Transverse colon (tissue), 4 donors: ENCODE data around the gene LGR5. TPM values are rescaled to one million over a fixed set of nuclear protein-coding genes. Genes with fewer than 3 reads are reported as not detected.

Source experiments
- DNase-seq: peaks from one replicate; pipeline ENCODE4 v3.0.0-alpha.2; 2019
- H3K27ac ChIP-seq, 4 donors: fragments of 200-600 bp; sonication (generic); 2 replicates each; pipeline ENCODE4 v1.5.1; 2016 to 2018; ENCODE audit warnings: inconsistent platforms in 4 of 4
- H3K27me3 ChIP-seq: fragments of 200-600 bp; sonication (generic); 2 replicates; pipeline ENCODE4 v1.5.1; 2017; ENCODE audit warnings: inconsistent platforms
- H3K36me3 ChIP-seq, 4 donors: fragments of 200-600 bp; sonication (generic); 2 replicates each; pipeline ENCODE4 v1.5.1; 2017 to 2019; ENCODE audit warnings: inconsistent platforms in 4 of 4
- H3K4me1 ChIP-seq, 4 donors: fragments of 200-600 bp; sonication (generic); 2 replicates each; pipeline ENCODE4 v1.5.1; 2017 to 2020; ENCODE audit warnings: inconsistent platforms in 4 of 4
- H3K4me3 ChIP-seq, 4 donors: fragments of 200-600 bp; sonication (generic); 1 replicate in 1 of 4; 2 replicates in 3 of 4; pipeline versions ENCODE4 v1.5.1 to v1.6.1; 2017 to 2019; ENCODE audit warnings: inconsistent platforms in 4 of 4
- H3K9me3 ChIP-seq, 2 donors: fragments of 200-600 bp; sonication (generic); 2 replicates each; pipeline ENCODE4 v1.5.1; 2017 to 2019; ENCODE audit warnings: inconsistent platforms in 2 of 2
- CTCF ChIP-seq, 5 experiments: fragments of 200-600 bp in 3 of 5; fragments of 450-650 bp in 2 of 5; sonication (generic) in 3 of 5; IDR thresholded peaks; 1 replicate in 2 of 5; 2 replicates in 3 of 5; pipeline ENCODE4 v1.5.1; 2016 to 2017; ENCODE audit warnings: antibody characterized with exemption in 5 of 5, inconsistent platforms in 3 of 5, mild to moderate bottlenecking in 2 of 5, moderate library complexity in 1 of 5
- EP300 ChIP-seq: sonication (generic); formaldehyde crosslinking; IDR thresholded peaks from one replicate; pipeline ENCODE4 v1.6.1; 2017; ENCODE audit warnings: antibody characterized with exemption, low read depth
- POLR2A ChIP-seq: fragments of 450-650 bp; IDR thresholded peaks from one replicate; pipeline ENCODE4 v1.6.1; 2016; ENCODE audit warnings: antibody characterized with exemption, mild to moderate bottlenecking, moderate library complexity
- POLR2AphosphoS5 ChIP-seq, 3 donors: sonication (generic); formaldehyde crosslinking; IDR thresholded peaks; one replicate each; pipeline ENCODE4 v1.6.1; 2016; ENCODE audit warnings: antibody characterized with exemption in 3 of 3
- WGBS, 2 donors: methylation state at CpG; one replicate each; pipeline ENCODE4 v1.1.5; 2018; ENCODE audit warnings: low coverage in 1 of 2; 5-methylcytosine and 5-hydroxymethylcytosine counted together
- in situ Hi-C, 4 donors: fragments of 200-750 bp; cut with MboI; loops; one replicate each; pipeline versions ENCODE4 v1.15.0 to v1.15.1; 2017; ENCODE audit warnings: low sequenced_read_pairs in 3 of 4, low pct_ligation_motif_present in 1 of 4, low pct_unique_long_range_greater_than_20kb in 1 of 4
- intact Hi-C: fragments of 100-400 bp; cut with DNase I; formaldehyde crosslinking; loops from one replicate; pipeline ENCODE4 v1.15.1; 2023; ENCODE audit warnings: low total_unique reads
- total RNA-seq, 4 donors: library from RNA; depleted of rRNA; stranded (reverse); fragments of >200 nt; gene quantifications; one replicate each; pipeline ENCODE4 v1.1.0, GENCODE V29; 2016

The LGR5 gene
- total RNA-seq, 4 donors from 2014 or later: 0.37 to 4.8 (median 1.0) TPM

GRCh38 chr12:71601546-71601945 lies 161.9 kb downstream of the LGR5 start:
- Histone ChIP-seq H3K36me3 (peaks cover 0 to 5% (median under 1%) of the 10 kb centered on the region in 4 donors), H3K4me3 (no peak overlapping the region), H3K27me3 (no peaks in the 10 kb centered on the region), H3K4me1 (no peaks in the 10 kb centered on the region), H3K27ac (no peak overlapping the region), H3K9me3 (no peaks in the 10 kb centered on the region)
- DNase-seq: no peak
- intact Hi-C loops: no loop called here
- TF ChIP-seq EP300: no peak
- no peak for TF ChIP-seq POLR2AphosphoS5 (IDR thresholded peaks at IDR 0.05)
- no peak for TF ChIP-seq POLR2A
- no peak for TF ChIP-seq CTCF (IDR thresholded peaks at IDR 0.05)
- in situ Hi-C loops: no loop called here

- Histone ChIP-seq H3K27me3 (no peaks in the 10 kb centered on the region), H3K4me1 (no peaks in the 10 kb centered on the region), H3K4me3 (no peak overlapping the region), H3K36me3 (peaks cover 0 to 13% (median 4%) of the 10 kb centered on the region in 4 donors), H3K27ac (no peak overlapping the region), H3K9me3 (no peaks in the 10 kb centered on the region)
- intact Hi-C loops: no loop called here
- in situ Hi-C loops: no loop called here
- WGBS, 2 donors: 83 to 87% methylated on average over 5 to 10 of the region's 10 CpGs
- no peak for DNase-seq
- no peak for TF ChIP-seq POLR2AphosphoS5 (IDR thresholded peaks at IDR 0.05)
Measured at GRCh38 chr12:71602761-71603577, 163.4 kb downstream of the LGR5 start.

- DNase-seq: no peak
- H3K4me3 ChIP-seq: no peak overlapping the region
- no peak overlapping the region for H3K27ac ChIP-seq
- no peaks in the 10 kb centered on the region for H3K9me3 ChIP-seq
- H3K36me3 ChIP-seq: peaks cover 0 to 29% (median 10%) of the 10 kb centered on the region in 4 donors
- no peaks in the 10 kb centered on the region for H3K27me3 ChIP-seq
- H3K4me1 ChIP-seq: no peaks in the 10 kb centered on the region
- no peak for TF ChIP-seq POLR2A
- TF ChIP-seq CTCF (IDR thresholded peaks at IDR 0.05): no peak
- TF ChIP-seq EP300: no peak
- TF ChIP-seq POLR2AphosphoS5 (IDR thresholded peaks at IDR 0.05): no peak
- 81 to 85% methylated on average over 3 of the region's 3 CpGs for WGBS, 2 donors
- in situ Hi-C loops (no loop called here), intact Hi-C loops (no loop called here)
Measured at GRCh38 chr12:71605039-71605438, 165.4 kb downstream of the LGR5 start.

- in situ Hi-C loops: no loop called here
- 50 to 55% methylated on average over 4 of the region's 4 CpGs for WGBS, 2 donors
- H3K36me3 ChIP-seq: peaks cover 0 to 54% (median 23%) of the 10 kb centered on the region in 4 donors
Measured at GRCh38 chr12:71607494-71608330, 168.1 kb downstream of the LGR5 start.

More at GRCh38 chr12:71607494-71608330, 168.1 kb downstream of the LGR5 start:
- no peak for DNase-seq
- TF ChIP-seq POLR2AphosphoS5 (IDR thresholded peaks at IDR 0.05) (no peak), EP300 (no peak), POLR2A (no peak), CTCF (IDR thresholded peaks at IDR 0.05) (no peak)
- H3K27me3 ChIP-seq: no peaks in the 10 kb centered on the region
- no peaks in the 10 kb centered on the region for H3K9me3 ChIP-seq
- intact Hi-C loops: no loop called here
- no peak overlapping the region for H3K4me3 ChIP-seq
- no peaks in the 10 kb centered on the region for H3K4me1 ChIP-seq
- no peak overlapping the region for H3K27ac ChIP-seq
